Measurements from ENCODE around the gene ATIC. TPM values are rescaled to one million over a fixed set of nuclear protein-coding genes. Genes with fewer than 3 reads are reported as not detected.

Gene ATIC
- polyA plus RNA-seq (ENCODE audit: insufficient read depth in 1 of 5, insufficient read length in 5 of 5, low replicate concordance in 1 of 5): 100 to 1,000 TPM in 1 of 5 donors, 10 to 100 TPM in 4; 77.2 to 101 (median 91.6) TPM
- long read RNA-seq, donor 1, transcript ATIC-201 (16 exons, 2,213 nt): major isoform, 9 of 1,484 reads
- long read RNA-seq, donor 1, partial matches to known transcripts: 1,440 of 1,484 reads
- long read RNA-seq, donor 1, other reads (novel, unspliced or antisense): 34 of 1,484 reads
- long read RNA-seq, donor 2, transcript ATIC-201 (16 exons, 2,213 nt): major isoform, 9 of 861 reads
- long read RNA-seq, donor 2, partial matches to known transcripts: 815 of 861 reads
- long read RNA-seq, donor 2, other reads (novel, unspliced or antisense): 33 of 861 reads
- long read RNA-seq, donor 3, transcript ATIC-201 (16 exons, 2,213 nt): major isoform, 7 of 11 reads
- long read RNA-seq, donor 3, partial matches to known transcripts: 0 of 11 reads
- long read RNA-seq, donor 3, other reads (novel, unspliced or antisense): 0 of 11 reads
- long read RNA-seq, donor 4, transcript ATIC-201 (16 exons, 2,213 nt): major isoform, 6 of 11 reads
- long read RNA-seq, donor 4, partial matches to known transcripts: 0 of 11 reads
- long read RNA-seq, donor 4, other reads (novel, unspliced or antisense): 0 of 11 reads
- long read RNA-seq, donor 5, transcript ATIC-201 (16 exons, 2,213 nt): major isoform, 11 of 2,910 reads
- long read RNA-seq, donor 5, partial matches to known transcripts: 2,857 of 2,910 reads
- long read RNA-seq, donor 5, other reads (novel, unspliced or antisense): 32 of 2,910 reads
- long read RNA-seq, donor 6, transcript ATIC-201 (16 exons, 2,213 nt): major isoform, 12 of 273 reads
- long read RNA-seq, donor 6, partial matches to known transcripts: 0 of 273 reads
- long read RNA-seq, donor 6, other reads (novel, unspliced or antisense): 259 of 273 reads
- long read RNA-seq, donor 7, partial matches to known transcripts: 1,698 of 1,727 reads
- long read RNA-seq, donor 7, other reads (novel, unspliced or antisense): 21 of 1,727 reads
- long read RNA-seq, donor 8, transcript ATIC-201 (16 exons, 2,213 nt): major isoform, 7 of 205 reads
- long read RNA-seq, donor 8, partial matches to known transcripts: 197 of 205 reads
- long read RNA-seq, donor 8, other reads (novel, unspliced or antisense): 0 of 205 reads

- DNase-seq: peak; percentile 84
These were observed at the start of gene ATIC for GRCh38 chr2:215311625-215312396. TSS of gene ATIC (plus strand) at chr2:215312059. CDS start at chr2:215312143, 84 bp downstream.

GRCh38 chr2:215262303-215262702 is 49.6 kb upstream of the ATIC start:
- DNase-seq: no peak

- no peak for DNase-seq
These were observed 49.0 kb upstream of the ATIC start for GRCh38 chr2:215262741-215263362.

GRCh38 chr2:215264374-215264773 is 47.5 kb upstream of the ATIC start:
- DNase-seq: no peak

GRCh38 chr2:215269397-215270117 is 42.3 kb upstream of the ATIC start:
- peak; percentile 67 to 70 for DNase-seq

GRCh38 chr2:215270118-215270451 is 41.8 kb upstream of the ATIC start:
- no peak for DNase-seq

GRCh38 chr2:215271446-215271845 is 40.4 kb upstream of the ATIC start:
- DNase-seq: no peak

GRCh38 chr2:215272918-215273317 is 38.9 kb upstream of the ATIC start:
- no peak for DNase-seq

- DNase-seq: no peak
These were observed 37.0 kb upstream of the ATIC start for GRCh38 chr2:215274829-215275228.

GRCh38 chr2:215275824-215276223 is 36.0 kb upstream of the ATIC start:
- no peak for DNase-seq

- DNase-seq: no peak
These were observed 33.9 kb upstream of the ATIC start for GRCh38 chr2:215277944-215278343.

GRCh38 chr2:215280326-215280725 is 31.5 kb upstream of the ATIC start:
- no peak for DNase-seq

- no peak for DNase-seq
These were observed 28.6 kb upstream of the ATIC start for GRCh38 chr2:215283221-215283620.

GRCh38 chr2:215286309-215286708 is 25.6 kb upstream of the ATIC start:
- no peak for DNase-seq

GRCh38 chr2:215288112-215288815 is 23.6 kb upstream of the ATIC start:
- no peak for DNase-seq

- DNase-seq: no peak
These were observed 20.8 kb upstream of the ATIC start for GRCh38 chr2:215290980-215291599.

GRCh38 chr2:215293879-215294278 is 18.0 kb upstream of the ATIC start:
- DNase-seq: no peak

- no peak for DNase-seq
These were observed 12.5 kb upstream of the ATIC start for GRCh38 chr2:215299337-215299859.

- no peak for DNase-seq
These were observed 9.9 kb upstream of the ATIC start for GRCh38 chr2:215301994-215302393.
